GM18499 (cell line): ENCODE data around the gene PEAK1.

Source experiments
- ATAC-seq: cut with Tn5 transposase; IDR thresholded peaks from one replicate; pipeline ENCODE4 v1.9.1; 2021; ENCODE audit warnings: moderate number of reproducible peaks; ENCODE audit not compliant: insufficient read depth, unreplicated experiment

PEAK1 gene

GRCh38 chr15:77052556-77052955, 367.3 kb downstream of the PEAK1 start:
- no peak for ATAC-seq
